NCI-H2227 treated with DMSO at 0.1 percent for 48 hours (cell line): ENCODE results near the gene CPT1C.
"Not testable (repeated sequence)": the region's sequence is repeated elsewhere in the genome, so short reads cannot be mapped to it uniquely, and the experiment has no call there.

Experiments
- DNase-seq: peaks from one replicate; lab custom pipeline; 2025; lab: John Stamatoyannopoulos, UW

CPT1C gene

GRCh38 chr19:49705919-49706318, 15.0 kb downstream of the CPT1C start:
- no peak for DNase-seq

GRCh38 chr19:49710372-49710951, 19.5 kb downstream of the CPT1C start:
- DNase-seq, result no peak

- DNase-seq, result no peak
Measured at GRCh38 chr19:49712397-49712859, 21.5 kb downstream of the CPT1C start.

- no peak for DNase-seq
Measured at GRCh38 chr19:49713236-49713845, 22.4 kb downstream of the CPT1C start.

- no peak for DNase-seq
Measured at GRCh38 chr19:49716154-49716553, 25.2 kb downstream of the CPT1C start.

GRCh38 chr19:49718511-49718910, 27.6 kb downstream of the CPT1C start:
- no peak for DNase-seq

- no peak for DNase-seq
Measured at GRCh38 chr19:49718991-49719390, 28.1 kb downstream of the CPT1C start.

- not testable (repeated sequence) for DNase-seq
Measured at GRCh38 chr19:49719420-49719819, 28.5 kb downstream of the CPT1C start.

GRCh38 chr19:49727217-49728030, 36.5 kb downstream of the CPT1C start:
- DNase-seq, result no peak

- no peak for DNase-seq
Measured at GRCh38 chr19:49730166-49730565, 39.2 kb downstream of the CPT1C start.

- DNase-seq, result no peak
Measured at GRCh38 chr19:49738268-49738667, 47.4 kb downstream of the CPT1C start.

GRCh38 chr19:49739098-49739497, 48.2 kb downstream of the CPT1C start:
- DNase-seq, result no peak

GRCh38 chr19:49739933-49740332, 49.0 kb downstream of the CPT1C start:
- DNase-seq, result no peak

GRCh38 chr19:49741210-49741844, 50.4 kb downstream of the CPT1C start:
- no peak for DNase-seq

- DNase-seq, result no peak
Measured at GRCh38 chr19:49744946-49745381, 54.0 kb downstream of the CPT1C start.

- DNase-seq, result no peak
Measured at GRCh38 chr19:49746206-49746958, 55.5 kb downstream of the CPT1C start.

GRCh38 chr19:49749055-49749716, 58.3 kb downstream of the CPT1C start:
- DNase-seq, result no peak

- no peak for DNase-seq
Measured at GRCh38 chr19:49749771-49750170, 58.9 kb downstream of the CPT1C start.

- no peak for DNase-seq
Measured at GRCh38 chr19:49752701-49753100, 61.8 kb downstream of the CPT1C start.

GRCh38 chr19:49755956-49756355, 65.0 kb downstream of the CPT1C start:
- no peak for DNase-seq

- DNase-seq, result no peak
Measured at GRCh38 chr19:49758292-49758691, 67.4 kb downstream of the CPT1C start.
